ENCODE data around the gene ZNF195.
"Not testable (repeated sequence)": the region's sequence is repeated elsewhere in the genome, so short reads cannot be mapped to it uniquely, and the experiment has no call there.

ZNF195 gene

DNA sequence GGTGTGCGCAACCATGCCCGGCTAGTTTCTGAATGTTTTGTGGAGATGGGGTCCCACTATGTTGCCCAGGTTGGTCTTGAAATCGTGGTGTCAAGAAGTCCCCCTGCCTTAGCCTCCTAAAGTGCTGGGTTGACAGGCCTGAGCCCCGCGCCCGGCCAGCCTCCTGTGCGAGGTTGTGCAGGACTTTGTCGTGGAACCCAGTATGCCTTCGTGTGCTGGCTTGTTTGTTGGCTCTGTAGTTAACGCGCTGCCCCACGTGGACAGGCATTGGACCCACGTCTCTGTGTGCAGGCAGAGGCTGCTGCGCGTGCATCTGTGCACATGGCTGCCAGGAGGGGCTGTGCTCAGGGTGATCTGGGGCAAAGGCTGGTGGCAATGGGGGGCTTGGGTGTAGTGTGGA lies 33.9 kb upstream of the ZNF195 start:
- TF ChIP-seq, protein P1, sequence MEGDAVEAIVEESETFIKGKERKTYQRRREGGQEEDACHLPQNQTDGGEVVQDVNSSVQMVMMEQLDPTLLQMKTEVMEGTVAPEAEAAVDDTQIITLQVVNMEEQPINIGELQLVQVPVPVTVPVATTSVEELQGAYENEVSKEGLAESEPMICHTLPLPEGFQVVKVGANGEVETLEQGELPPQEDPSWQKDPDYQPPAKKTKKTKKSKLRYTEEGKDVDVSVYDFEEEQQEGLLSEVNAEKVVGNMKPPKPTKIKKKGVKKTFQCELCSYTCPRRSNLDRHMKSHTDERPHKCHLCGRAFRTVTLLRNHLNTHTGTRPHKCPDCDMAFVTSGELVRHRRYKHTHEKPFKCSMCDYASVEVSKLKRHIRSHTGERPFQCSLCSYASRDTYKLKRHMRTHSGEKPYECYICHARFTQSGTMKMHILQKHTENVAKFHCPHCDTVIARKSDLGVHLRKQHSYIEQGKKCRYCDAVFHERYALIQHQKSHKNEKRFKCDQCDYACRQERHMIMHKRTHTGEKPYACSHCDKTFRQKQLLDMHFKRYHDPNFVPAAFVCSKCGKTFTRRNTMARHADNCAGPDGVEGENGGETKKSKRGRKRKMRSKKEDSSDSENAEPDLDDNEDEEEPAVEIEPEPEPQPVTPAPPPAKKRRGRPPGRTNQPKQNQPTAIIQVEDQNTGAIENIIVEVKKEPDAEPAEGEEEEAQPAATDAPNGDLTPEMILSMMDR (IDR thresholded peaks at IDR 0.05; ENCODE audit: low read depth, low read length) = no peak
- DNase-seq (ENCODE audit: extremely low read depth, low read depth) = no peak

DNA sequence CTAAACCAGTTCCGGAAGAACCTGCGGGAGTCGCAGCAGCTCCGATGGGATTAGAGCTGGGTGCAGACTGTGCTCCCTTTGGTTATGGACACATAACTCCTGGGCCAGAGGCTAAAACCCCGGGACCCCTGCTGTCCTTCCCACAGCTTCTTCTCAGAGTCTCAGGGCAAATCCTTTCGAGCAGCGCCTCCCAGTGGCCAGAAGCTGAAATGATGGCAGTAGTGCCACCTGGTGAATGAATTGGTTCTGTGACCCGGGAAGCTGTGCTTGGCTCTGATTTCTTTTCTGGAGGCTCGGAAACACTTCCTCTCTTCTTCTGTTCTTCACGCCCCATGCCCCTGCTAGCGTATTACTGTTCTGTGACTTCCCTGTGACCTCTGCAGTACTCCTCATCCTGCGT lies 29.8 kb upstream of the ZNF195 start:
- not testable (repeated sequence) for DNase-seq (ENCODE audit: extremely low read depth, low read depth)
- TF ChIP-seq, protein P1 (IDR thresholded peaks at IDR 0.05; ENCODE audit: low read depth, low read length) = peak; percentile 63

DNA sequence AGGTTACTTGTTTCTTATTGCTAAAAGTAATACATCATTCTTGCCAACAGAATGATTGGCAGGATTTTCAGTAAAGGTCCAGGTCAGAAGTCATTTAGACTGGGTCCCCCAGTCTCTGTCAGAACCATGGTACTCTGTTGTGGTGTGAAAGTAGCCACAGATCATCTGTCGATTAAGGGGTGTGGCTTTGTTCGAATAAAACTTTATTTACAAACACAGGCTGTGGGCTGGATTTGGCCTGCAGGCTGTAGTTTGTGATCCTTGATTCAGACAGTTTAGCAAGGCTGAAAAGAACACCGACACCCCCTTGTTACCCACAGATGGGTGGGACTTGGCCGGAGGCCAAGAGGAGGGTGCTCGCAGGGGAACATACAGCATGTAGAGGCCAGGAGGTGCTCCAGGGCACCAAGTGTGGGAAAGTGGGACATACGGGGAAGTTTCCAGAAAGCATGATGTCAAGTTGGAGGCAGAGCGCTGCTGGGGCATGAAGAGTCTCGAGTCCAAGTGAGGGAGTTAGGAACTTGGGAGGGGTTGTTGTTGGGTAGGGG lies 29.2 kb upstream of the ZNF195 start:
- DNase-seq (ENCODE audit: extremely low read depth, low read depth) = not testable (repeated sequence)

DNA sequence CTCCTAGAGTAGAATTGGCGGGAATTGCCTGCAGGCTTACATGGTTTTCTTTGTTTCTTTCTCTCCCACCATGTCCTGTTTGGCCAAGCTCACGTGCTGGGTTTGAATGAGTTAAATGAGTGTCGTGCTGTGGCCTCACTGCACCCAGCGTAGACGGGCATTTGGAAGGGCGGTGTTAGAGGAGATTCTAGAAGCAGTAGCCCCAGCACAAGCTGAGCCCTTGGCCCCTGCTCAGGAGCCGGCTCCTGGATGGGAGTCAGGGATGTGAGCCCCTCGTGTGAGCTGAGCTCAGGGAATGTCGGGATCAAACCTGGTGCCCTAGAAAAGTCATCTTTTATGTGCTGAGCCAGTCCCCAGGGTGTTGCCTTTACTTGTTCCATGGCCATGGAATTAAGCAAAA lies 28.0 kb upstream of the ZNF195 start:
- not testable (repeated sequence) for DNase-seq (ENCODE audit: extremely low read depth, low read depth)

DNA sequence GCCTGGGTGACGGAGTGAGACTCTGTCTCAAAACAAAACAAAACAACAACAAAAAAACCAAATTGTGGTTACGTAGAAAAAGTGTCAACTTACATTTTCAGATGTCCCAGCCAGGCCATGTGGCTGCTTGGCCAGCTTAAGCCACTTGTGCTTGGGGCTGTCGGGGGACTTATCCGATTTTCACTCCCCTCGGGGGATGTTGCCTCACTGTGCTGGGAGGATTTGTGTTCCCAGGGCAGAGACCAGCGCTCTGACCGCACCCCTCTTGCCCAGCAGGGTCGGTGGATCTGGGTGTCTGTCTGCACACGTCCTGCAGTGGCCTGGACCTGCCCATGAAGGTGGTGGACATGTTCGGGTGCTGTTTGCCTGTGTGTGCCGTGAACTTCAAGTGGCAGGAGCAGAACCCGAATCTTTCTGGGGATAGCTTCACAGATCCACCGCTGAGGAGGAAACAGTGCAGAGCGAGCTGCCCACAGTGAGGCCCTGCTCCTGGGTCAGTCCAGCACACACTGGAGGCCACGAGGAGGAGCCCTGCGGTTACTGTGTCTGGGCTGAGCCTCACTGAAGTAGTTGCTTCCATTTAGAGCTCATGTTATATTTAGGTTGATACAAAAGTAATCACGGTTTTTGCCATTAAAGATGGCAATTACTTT lies 27.4 kb upstream of the ZNF195 start:
- not testable (repeated sequence) for DNase-seq (ENCODE audit: extremely low read depth, low read depth)

DNA sequence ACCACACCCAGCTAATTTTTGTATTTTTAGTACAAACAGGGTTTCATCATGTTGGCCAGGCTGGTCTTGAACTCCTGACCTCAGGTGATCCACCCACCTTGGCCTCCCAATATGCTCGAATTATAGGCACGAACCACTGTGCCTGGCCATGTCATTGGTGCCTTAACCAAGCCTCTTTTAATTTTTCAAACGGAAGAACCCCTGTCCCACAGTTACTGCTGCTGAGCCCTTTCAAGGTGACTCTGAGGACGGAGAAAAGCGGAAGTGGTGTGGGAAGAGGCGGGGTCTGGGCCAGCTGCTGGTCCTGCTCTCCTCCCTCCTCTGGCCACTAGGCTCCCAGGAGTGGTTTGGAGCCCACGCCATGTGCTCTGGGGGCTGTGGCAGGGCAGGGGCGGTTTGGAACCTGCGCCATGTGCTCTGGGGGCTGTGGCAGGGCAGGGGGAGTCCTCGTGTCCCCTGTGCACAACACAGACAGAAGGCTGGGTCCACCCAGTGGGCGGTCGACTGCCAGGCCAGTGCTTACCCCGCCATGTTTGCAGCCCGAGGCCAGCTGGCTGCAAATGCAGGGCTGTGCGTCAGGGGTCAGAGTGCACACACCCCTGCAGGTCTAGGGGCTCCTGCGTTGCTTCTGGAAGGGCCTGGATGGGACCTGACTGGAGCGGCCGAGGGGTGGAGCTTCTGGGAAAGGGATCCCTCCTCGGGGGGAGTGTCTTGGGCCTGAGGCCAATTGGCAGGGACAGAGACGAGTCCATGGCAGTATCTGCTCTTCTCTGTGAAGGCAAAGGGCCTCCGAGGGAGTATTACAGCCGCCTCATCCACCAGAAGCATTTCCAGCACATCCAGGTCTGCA lies 25.4 kb upstream of the ZNF195 start:
- DNase-seq (ENCODE audit: extremely low read depth, low read depth) = not testable (repeated sequence)

DNA sequence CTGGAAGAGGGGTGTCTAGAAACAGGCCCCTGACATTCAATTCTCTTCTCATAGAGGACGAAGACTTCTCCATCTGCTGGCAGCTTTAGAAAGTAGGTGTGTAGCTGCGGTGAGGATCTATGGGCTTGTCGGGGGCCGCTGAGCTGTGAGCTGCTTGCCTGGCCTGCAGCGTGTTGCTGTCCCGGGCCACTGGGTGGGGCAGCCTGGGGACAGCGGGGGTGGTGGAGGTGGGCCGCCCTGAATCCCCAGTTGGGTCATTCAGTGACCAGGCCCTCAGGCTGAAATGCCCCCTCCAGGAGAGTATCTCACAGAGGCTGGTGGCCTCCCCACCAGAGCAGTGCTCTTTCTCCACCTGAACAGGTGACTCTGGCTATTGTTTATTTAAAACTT lies 23.9 kb upstream of the ZNF195 start:
- not testable (repeated sequence) for DNase-seq (ENCODE audit: extremely low read depth, low read depth)

DNA sequence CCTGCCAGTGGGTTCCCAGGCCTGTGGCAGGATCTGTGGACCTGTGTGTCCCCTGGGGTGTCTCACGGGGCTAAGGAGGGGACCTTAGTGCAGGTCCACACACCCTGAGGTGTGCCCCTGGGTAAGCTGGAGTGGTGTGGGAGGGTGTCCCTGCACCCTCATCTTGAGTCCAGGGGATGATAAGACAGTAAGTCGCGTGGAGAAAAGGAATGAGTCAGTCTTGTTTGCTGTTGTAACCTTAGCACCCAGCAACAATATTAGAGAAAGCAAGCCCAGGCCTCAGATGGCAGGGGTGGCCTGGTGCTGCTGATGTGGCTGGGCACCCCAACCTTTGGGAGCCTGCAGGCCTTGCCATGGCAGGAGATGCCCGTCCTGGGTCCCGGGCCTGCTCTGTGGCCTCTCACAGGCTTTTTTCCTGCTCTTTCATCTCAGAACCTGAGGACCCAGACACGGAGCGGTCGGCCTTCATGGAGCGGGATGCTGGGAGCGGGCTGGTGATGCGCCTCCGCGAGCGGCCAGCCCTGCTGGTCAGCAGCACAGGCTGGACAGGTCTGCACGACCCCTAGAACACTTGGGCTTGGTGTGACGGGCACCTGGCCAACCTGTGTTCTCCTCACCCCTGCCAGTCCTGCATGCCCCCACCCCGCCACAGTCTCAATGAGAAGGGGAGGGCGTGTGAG lies 23.4 kb upstream of the ZNF195 start:
- not testable (repeated sequence) for DNase-seq (ENCODE audit: extremely low read depth, low read depth)

DNA sequence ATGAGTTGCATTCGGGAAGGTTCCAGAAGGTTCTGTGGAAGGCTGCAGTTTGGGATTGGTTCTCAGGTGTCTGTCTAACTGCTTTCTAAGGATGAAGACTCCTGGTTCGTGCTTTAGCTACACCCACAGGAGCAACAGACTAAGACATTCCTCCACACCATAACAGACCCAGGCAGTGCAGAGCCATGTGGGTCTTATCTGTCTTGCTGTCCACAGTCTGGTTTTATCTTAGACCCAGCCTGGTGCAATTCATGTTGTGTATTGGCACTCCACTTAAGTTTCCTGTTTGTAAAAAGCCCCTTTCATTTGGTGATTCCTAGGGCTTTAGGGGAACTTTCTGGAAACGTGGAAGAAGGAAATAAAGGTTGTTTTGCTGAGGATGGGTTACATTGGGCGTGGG lies 22.1 kb upstream of the ZNF195 start:
- DNase-seq (ENCODE audit: extremely low read depth, low read depth) = not testable (repeated sequence)

DNA sequence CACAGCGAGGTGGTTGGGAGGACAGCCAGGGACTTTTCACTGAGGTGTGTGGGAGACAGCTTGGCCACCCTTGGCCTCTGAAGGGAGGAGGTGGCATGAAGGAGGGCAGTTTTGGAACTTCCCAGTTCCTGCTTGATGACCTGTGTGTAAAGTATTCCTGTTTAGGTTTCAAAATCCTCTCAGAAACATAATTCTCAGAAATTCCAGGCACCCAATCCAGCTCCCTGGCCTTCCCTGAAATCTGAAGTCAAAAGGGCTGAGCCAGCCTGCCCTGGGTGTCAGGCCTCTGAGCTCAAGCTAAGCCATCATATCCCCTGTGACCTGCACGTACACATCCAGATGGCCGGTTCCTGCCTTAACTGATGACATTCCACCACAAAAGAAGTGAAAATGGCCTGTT lies 19.6 kb upstream of the ZNF195 start:
- DNase-seq (ENCODE audit: extremely low read depth, low read depth) = not testable (repeated sequence)

DNA sequence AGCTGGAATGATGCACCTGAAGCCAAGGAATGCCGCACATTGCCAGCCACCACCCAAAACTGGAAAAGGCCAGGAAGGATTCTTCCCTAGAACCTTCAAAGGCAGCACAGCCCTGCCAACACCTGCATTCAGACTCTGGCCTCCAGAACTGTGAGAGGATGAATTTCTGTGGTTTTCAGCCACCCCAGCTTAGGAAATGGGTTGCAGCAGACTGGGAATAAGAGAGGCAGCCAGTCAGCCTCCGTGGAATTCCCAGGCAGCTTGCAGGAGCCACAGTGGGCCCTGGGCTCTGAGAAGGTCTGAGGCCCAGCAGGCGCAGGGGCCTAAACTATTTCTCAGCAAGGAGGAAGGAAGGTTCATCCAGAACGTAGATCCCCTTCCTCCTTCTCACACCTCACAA lies 19.2 kb upstream of the ZNF195 start:
- not testable (repeated sequence) for DNase-seq (ENCODE audit: extremely low read depth, low read depth)

DNA sequence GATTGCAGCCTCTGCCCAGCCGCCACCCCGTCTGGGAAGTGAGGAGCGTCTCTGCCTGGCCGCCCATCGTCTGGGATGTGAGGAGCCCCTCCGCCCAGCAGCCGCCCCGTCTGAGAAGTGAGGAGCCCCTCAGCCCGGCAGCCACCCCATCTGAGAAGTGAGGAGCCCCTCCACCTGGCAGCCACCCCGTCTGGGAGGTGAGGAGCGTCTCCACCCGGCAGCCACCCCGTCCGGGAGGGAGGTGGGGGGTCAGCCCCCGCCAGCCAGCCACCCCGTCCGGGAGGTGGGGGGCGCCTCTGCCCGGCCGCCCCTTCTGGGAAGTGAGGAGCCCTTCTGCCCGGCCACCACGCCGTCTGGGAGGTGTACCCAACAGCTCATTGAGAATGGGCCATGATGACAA lies 18.3 kb upstream of the ZNF195 start:
- DNase-seq (ENCODE audit: extremely low read depth, low read depth) = not testable (repeated sequence)

DNA sequence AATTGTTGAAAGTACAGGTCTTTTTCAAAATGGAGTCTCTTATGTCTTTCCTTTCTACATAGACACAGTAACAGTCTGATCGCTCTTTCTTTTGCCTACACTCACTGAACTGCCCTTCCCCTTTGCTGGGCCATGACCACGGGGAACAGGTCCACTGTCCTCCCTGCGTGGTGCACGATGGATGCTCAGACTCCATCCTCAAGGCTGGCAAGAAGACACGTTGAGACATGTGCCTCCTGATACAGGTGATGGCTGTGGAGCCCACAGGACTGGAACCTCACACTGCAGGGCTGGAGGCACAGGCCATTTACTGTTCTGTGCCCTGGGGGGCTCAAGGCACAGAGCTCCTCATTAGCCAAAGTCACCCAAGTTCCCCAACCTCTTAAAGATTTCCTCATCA lies 16.5 kb upstream of the ZNF195 start:
- not testable (repeated sequence) for DNase-seq (ENCODE audit: extremely low read depth, low read depth)

DNA sequence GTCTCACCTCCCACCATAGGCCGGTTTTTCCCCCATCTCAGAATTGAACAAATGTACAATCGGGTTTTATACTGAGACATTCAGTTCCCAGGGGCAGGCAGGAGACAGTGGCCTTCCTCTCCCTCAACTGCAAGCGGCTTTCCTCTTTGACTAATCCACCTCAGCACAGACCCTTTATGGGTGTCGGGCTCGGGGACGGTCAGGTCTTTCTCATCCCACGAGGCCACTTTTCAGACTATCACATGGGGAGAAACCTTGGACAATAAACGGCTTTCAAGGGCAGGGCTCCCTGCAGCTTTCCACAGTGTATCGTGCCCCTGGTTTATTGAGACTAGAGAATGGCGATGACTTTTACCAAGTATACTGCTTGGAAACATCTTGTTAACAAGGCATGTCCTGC lies 16.0 kb upstream of the ZNF195 start:
- not testable (repeated sequence) for DNase-seq (ENCODE audit: extremely low read depth, low read depth)

DNA sequence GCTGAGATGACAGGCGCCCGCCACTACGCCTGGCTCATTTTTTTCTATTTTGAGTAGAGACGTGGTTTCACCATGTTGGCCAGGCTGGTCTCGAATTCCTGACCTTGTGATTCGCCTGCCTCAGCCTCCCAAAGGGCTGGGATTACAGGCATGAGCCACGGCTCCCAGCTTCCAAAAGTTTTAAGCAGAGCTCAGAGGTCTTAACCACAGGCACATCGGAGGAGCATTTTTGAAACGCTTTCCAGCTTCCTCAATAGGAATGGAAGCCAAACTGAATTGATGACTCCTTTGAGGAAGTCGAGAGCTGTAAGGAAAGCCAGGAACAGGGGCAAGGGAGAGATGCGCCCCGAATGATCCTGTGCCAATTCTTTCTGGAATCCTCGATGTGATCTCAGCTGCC lies 14.5 kb upstream of the ZNF195 start:
- not testable (repeated sequence) for DNase-seq (ENCODE audit: extremely low read depth, low read depth)

Data from AG09319 (cell line).